Keratinocyte (primary cell): ENCODE measurements around the gene OBI1. TPM values are rescaled to one million over a fixed set of nuclear protein-coding genes. Genes with fewer than 3 reads are reported as not detected.

ENCODE experiments used
- DNase-seq: peaks from one replicate; pipeline ENCODE4 v3.0.0-alpha.2; 2011; ENCODE audit warnings: low read depth, missing footprints, low spot score
- FAIRE-seq: peaks from 2 replicates; lab custom pipeline; 2011; peaks lifted over from hg19 to GRCh38; lab: Jason Lieb, UNC
- H2AFZ ChIP-seq: 2 replicates; pipeline ENCODE4 v1.6.0; 2012; ENCODE audit warnings: low read length, control low read depth, inconsistent platforms; ENCODE audit not compliant: control insufficient read depth
- H3K27ac ChIP-seq: 2 replicates; pipeline ENCODE4 v1.5.1; 2011; ENCODE audit warnings: low read length; ENCODE audit not compliant: control insufficient read depth, insufficient read depth
- H3K27me3 ChIP-seq: 3 replicates; pipeline ENCODE4 v1.6.0; 2011; ENCODE audit warnings: low read length; ENCODE audit not compliant: control insufficient read depth, insufficient read depth; ENCODE audit errors: extremely low read depth
- H3K36me3 ChIP-seq, 2 experiments: 2 replicates in 1 of 2; 3 replicates in 1 of 2; pipeline ENCODE4 v1.5.1; 2011; ENCODE audit warnings: low read length in 2 of 2, mild to moderate bottlenecking in 1 of 2; ENCODE audit not compliant: control insufficient read depth in 2 of 2, insufficient read depth in 2 of 2; ENCODE audit errors: extremely low read depth in 1 of 2
- H3K4me1 ChIP-seq: 3 replicates; pipeline ENCODE4 v1.5.1; 2011; ENCODE audit warnings: low read length; ENCODE audit not compliant: control insufficient read depth, insufficient read depth; ENCODE audit errors: extremely low read depth
- H3K4me2 ChIP-seq: 3 replicates; pipeline ENCODE4 v1.6.0; 2011; ENCODE audit warnings: low read depth, low read length; ENCODE audit not compliant: control insufficient read depth, insufficient read depth; ENCODE audit errors: extremely low read depth
- H3K4me3 ChIP-seq, 3 experiments: fragments of 200-600 bp in 1 of 3; sonication (generic) in 1 of 3; 2 replicates in 2 of 3; 3 replicates in 1 of 3; pipeline ENCODE4 v1.5.1; 2011 to 2016; ENCODE audit warnings: low read length in 3 of 3, mild to moderate bottlenecking in 3 of 3, control low read depth in 2 of 3, inconsistent platforms in 1 of 3, low read depth in 1 of 3, mixed read lengths in 1 of 3, mixed run types in 1 of 3, moderate library complexity in 1 of 3; ENCODE audit not compliant: control insufficient read depth in 2 of 3, insufficient read depth in 2 of 3; ENCODE audit errors: extremely low read depth in 1 of 3
- H3K79me2 ChIP-seq: 2 replicates; pipeline ENCODE4 v1.6.0; 2012; ENCODE audit warnings: low read length; ENCODE audit not compliant: control insufficient read depth, insufficient read depth
- H3K9ac ChIP-seq: 3 replicates; pipeline ENCODE4 v1.6.0; 2011; ENCODE audit warnings: low read length; ENCODE audit not compliant: control insufficient read depth, insufficient read depth; ENCODE audit errors: extremely low read depth
- H3K9me1 ChIP-seq: 3 replicates; pipeline ENCODE4 v1.6.0; 2011; ENCODE audit warnings: low read length; ENCODE audit not compliant: control insufficient read depth, insufficient read depth; ENCODE audit errors: extremely low read depth
- H3K9me3 ChIP-seq: 2 replicates; pipeline ENCODE4 v1.5.1; 2012; ENCODE audit warnings: low read depth, low read length; ENCODE audit not compliant: control insufficient read depth
- H4K20me1 ChIP-seq: 3 replicates; pipeline ENCODE4 v1.6.0; 2011; ENCODE audit warnings: low read length; ENCODE audit not compliant: control insufficient read depth, insufficient read depth; ENCODE audit errors: extremely low read depth
- EZH2 ChIP-seq: IDR thresholded peaks from one replicate; pipeline ENCODE4 v1.6.1; 2012; ENCODE audit warnings: inconsistent platforms, mild to moderate bottlenecking, low read length, moderate library complexity
- dilution Hi-C: fragments of 300-500 bp; cut with MboI; formaldehyde crosslinking; loops from one replicate; pipeline ENCODE4 v1.7.0; 2020; ENCODE audit warnings: low sequenced_read_pairs; ENCODE audit not compliant: extremely low pct_ligation_motif_present
- polyA plus RNA-seq, 5 experiments: library from polyadenylated mRNA; depleted of rRNA in 3 of 5; stranded (reverse) in 3 of 5; stranded (forward) in 1 of 5; unstranded in 1 of 5; fragments of >200 nt; gene quantifications; 1 replicate in 1 of 5; 2 replicates in 3 of 5; 3 replicates in 1 of 5; pipeline versions ENCODE4 v1.2.1 to v1.2.3, GENCODE V29; 2011 to 2012; ENCODE audit warnings: missing spikeins in 2 of 5, low read depth in 1 of 5, low replicate concordance in 1 of 5
- TF ChIP-seq, protein P1 (sequence below), 3 experiments: IDR thresholded peaks in 1 of 3; conservative IDR thresholded peaks in 1 of 3; optimal IDR thresholded peaks in 1 of 3; 2 replicates in 2 of 3; 3 replicates in 1 of 3; pipeline versions ENCODE3 to v1.5.1; 2011; ENCODE audit warnings: low read length in 3 of 3, mild to moderate bottlenecking in 3 of 3, moderate library complexity in 2 of 3, control low read depth in 1 of 3, inconsistent platforms in 1 of 3; ENCODE audit not compliant: insufficient read depth in 2 of 3; ENCODE audit errors: extremely low read depth in 1 of 3

The OBI1 gene
- polyA plus RNA-seq, 1 donor (not counting 4 experiments of a cell fraction or from before 2014, with no cell fraction given), result 14.4 TPM

DNA sequence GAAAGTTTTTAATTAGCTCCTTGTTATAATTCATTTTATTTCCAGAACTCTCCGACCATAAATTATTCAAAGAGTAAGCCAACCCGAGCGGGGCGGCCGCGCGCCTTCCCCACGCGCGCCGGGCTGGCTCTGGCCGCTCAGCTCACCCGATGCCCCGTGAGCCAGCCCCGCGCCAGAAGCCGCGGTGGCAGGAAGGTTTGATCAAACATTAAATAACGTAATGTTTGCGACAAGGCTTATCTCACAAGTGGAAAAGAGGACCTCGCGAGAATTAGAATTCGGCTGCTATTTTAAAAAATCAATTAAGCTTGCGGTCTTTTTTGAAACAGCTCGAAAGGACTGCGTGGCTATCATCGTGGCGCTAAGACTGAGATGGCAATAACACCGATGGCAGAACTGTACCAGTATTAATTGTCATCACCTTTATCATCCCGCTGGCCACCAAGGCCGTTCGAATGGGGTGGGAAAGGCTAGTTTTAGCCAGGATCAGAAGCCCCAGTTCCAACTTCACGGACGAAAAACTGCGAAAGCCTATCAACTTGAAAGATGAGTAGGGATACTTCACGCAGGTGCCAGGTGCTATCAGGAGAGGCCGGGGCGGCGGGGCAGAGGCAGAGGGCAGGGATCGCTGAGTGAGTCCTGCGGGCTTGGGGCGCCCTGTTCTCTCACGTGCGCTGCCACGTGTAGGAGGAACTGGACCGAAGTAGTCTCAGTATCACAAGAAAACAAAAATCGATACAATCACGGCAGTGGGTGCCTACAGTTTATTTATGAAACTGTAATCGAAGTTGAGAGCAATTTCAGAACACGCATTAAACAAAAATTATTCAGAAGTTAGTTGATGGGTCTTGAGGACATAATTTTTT lies 62.0 kb downstream of the OBI1 start:
- Histone ChIP-seq H3K4me1 (no peaks in the 10 kb centered on the region), H3K36me3 (no peaks in the 10 kb centered on the region), H3K9ac (no peak overlapping the region), H3K9me3 (peaks cover 2% of the 10 kb centered on the region), H3K9me1 (no peaks in the 10 kb centered on the region), H3K4me2 (no peak overlapping the region), H3K27me3 (peaks cover 93% of the 10 kb centered on the region), H3K79me2 (no peaks in the 10 kb centered on the region), H3K4me3 (no peak overlapping the region), H4K20me1 (no peaks in the 10 kb centered on the region), H3K27ac (no peak overlapping the region), H2AFZ (no peak overlapping the region)
- no peak for TF ChIP-seq EZH2
- TF ChIP-seq, protein P1, sequence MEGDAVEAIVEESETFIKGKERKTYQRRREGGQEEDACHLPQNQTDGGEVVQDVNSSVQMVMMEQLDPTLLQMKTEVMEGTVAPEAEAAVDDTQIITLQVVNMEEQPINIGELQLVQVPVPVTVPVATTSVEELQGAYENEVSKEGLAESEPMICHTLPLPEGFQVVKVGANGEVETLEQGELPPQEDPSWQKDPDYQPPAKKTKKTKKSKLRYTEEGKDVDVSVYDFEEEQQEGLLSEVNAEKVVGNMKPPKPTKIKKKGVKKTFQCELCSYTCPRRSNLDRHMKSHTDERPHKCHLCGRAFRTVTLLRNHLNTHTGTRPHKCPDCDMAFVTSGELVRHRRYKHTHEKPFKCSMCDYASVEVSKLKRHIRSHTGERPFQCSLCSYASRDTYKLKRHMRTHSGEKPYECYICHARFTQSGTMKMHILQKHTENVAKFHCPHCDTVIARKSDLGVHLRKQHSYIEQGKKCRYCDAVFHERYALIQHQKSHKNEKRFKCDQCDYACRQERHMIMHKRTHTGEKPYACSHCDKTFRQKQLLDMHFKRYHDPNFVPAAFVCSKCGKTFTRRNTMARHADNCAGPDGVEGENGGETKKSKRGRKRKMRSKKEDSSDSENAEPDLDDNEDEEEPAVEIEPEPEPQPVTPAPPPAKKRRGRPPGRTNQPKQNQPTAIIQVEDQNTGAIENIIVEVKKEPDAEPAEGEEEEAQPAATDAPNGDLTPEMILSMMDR (optimal IDR thresholded peaks at IDR 0.05 in 1 of 3, IDR thresholded peaks at IDR 0.05 in 1 of 3, conservative IDR thresholded peaks at IDR 0.05 in 1 of 3; ENCODE audit: extremely low read depth in 1 of 3, insufficient read depth in 2 of 3, low read length in 3 of 3), result no peak
- dilution Hi-C loops, result no loop called here
- FAIRE-seq (no peak), DNase-seq (no peak)

DNA sequence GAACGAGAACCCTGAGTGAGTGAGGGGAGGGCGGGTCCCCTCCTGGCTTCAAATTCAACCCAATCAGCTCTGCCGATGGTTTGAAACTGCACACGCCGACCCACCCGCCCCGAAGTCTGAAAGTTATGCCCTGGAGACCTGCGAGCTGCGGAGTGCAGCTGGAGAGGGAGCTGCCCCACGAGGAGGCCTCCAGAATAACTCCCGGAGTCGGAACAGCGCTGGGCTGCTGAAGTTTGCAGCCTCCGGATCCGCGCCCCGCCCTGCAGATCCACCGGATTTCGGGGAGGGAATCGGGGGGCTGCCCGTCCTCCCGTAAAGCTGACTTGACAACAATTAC lies 62.6 kb downstream of the OBI1 start:
- Histone ChIP-seq H4K20me1 (no peaks in the 10 kb centered on the region), H3K4me1 (no peaks in the 10 kb centered on the region), H3K4me3 (no peak overlapping the region), H3K4me2 (no peak overlapping the region), H3K9me1 (no peaks in the 10 kb centered on the region), H3K9me3 (peaks cover 2% of the 10 kb centered on the region), H3K27ac (no peak overlapping the region), H2AFZ (no peak overlapping the region), H3K79me2 (no peaks in the 10 kb centered on the region), H3K27me3 (peaks cover 89% of the 10 kb centered on the region), H3K36me3 (no peaks in the 10 kb centered on the region), H3K9ac (no peak overlapping the region)
- FAIRE-seq (no peak), DNase-seq (no peak)
- dilution Hi-C loops, result no loop called here
- TF ChIP-seq, protein P1 (optimal IDR thresholded peaks at IDR 0.05 in 1 of 3, IDR thresholded peaks at IDR 0.05 in 1 of 3, conservative IDR thresholded peaks at IDR 0.05 in 1 of 3; ENCODE audit: extremely low read depth in 1 of 3, insufficient read depth in 2 of 3, low read length in 3 of 3), result no peak
- no peak for TF ChIP-seq EZH2
